ENCODE results near the gene BAMBI. TPM values are rescaled to one million over a fixed set of nuclear protein-coding genes. Genes with fewer than 3 reads are reported as not detected.

The BAMBI gene
- total RNA-seq: 24.8 and 45.1 TPM in 2 replicates

GRCh38 chr10:28676968-28677887, at the start of gene BAMBI:
BAMBI (plus strand) TSS chr10:28677521; CDS start chr10:28677898, 377 bp downstream.

Small RNA genes within 50 kb of the gene (small RNA-seq; reads per million reads assigned to genes)
- gene RNU4ATAC6P (not detected), gene RNU6-1067P (not detected)

Other genes starting within 250 kb of the BAMBI start
- 92.1 and 92.6 TPM in 2 replicates for gene WAC, start 144.4 kb upstream of the BAMBI start, total RNA-seq

Measured in articular chondrocyte of knee joint (primary cell).